Tibial nerve (tissue), 4 donors: Measurements from ENCODE around the gene HLCS. TPM values are rescaled to one million over a fixed set of nuclear protein-coding genes. Genes with fewer than 3 reads are reported as not detected.

Experiments used
- DNase-seq, 2 donors: peaks; one replicate each; pipeline ENCODE4 v3.0.0-alpha.2; 2019; ENCODE audit warnings: low spot score in 2 of 2
- H3K27ac ChIP-seq, 4 donors: fragments of 200-600 bp; sonication (generic) in 3 of 4; one replicate each; pipeline ENCODE4 v1.5.1; 2017 to 2019; ENCODE audit warnings: mild to moderate bottlenecking in 1 of 4
- H3K27me3 ChIP-seq, 2 donors: fragments of 200-600 bp; sonication (generic) in 1 of 2; one replicate each; pipeline versions ENCODE4 v1.5.1 to v1.6.0; 2017 to 2019
- H3K36me3 ChIP-seq, 3 donors: fragments of 200-600 bp; sonication (generic); one replicate each; pipeline ENCODE4 v1.5.1; 2018 to 2019
- H3K4me1 ChIP-seq, 4 donors: fragments of 200-600 bp; sonication (generic) in 3 of 4; one replicate each; pipeline ENCODE4 v1.5.1; 2017 to 2019
- H3K4me3 ChIP-seq, 4 donors: fragments of 200-600 bp; sonication (generic) in 3 of 4; one replicate each; pipeline ENCODE4 v1.5.1; 2017 to 2019; ENCODE audit warnings: mild to moderate bottlenecking in 1 of 4, moderate library complexity in 1 of 4
- H3K9me3 ChIP-seq, 4 donors: fragments of 200-600 bp; sonication (generic) in 3 of 4; one replicate each; pipeline ENCODE4 v1.5.1; 2017 to 2019
- CTCF ChIP-seq, 5 experiments: fragments of 200-600 bp in 3 of 5; fragments of 450-650 bp in 2 of 5; sonication (generic) in 3 of 5; IDR thresholded peaks; one replicate each; pipeline ENCODE4 v1.5.1; 2016 to 2019; ENCODE audit warnings: antibody characterized with exemption in 5 of 5, mild to moderate bottlenecking in 3 of 5, moderate library complexity in 2 of 5
- EP300 ChIP-seq, 2 donors: sonication (generic); formaldehyde crosslinking; IDR thresholded peaks; one replicate each; pipeline ENCODE4 v1.6.1; 2017; ENCODE audit warnings: antibody characterized with exemption in 2 of 2, mild to moderate bottlenecking in 1 of 2
- POLR2A ChIP-seq, 2 donors: fragments of 450-650 bp; IDR thresholded peaks; one replicate each; pipeline ENCODE4 v1.6.1; 2017; ENCODE audit warnings: antibody characterized with exemption in 2 of 2, mild to moderate bottlenecking in 2 of 2, moderate library complexity in 2 of 2
- WGBS, 2 donors: methylation state at CpG; one replicate each; pipeline ENCODE4 v1.1.5; 2018; 5-methylcytosine and 5-hydroxymethylcytosine counted together
- total RNA-seq, 4 donors: library from RNA; depleted of rRNA; stranded (reverse); fragments of >200 nt; gene quantifications; one replicate each; pipeline ENCODE4 v1.1.0, GENCODE V29; 2016

Gene HLCS
- total RNA-seq, 4 donors from 2014 or later = 14.4 to 19.0 (median 17.4) TPM

GRCh38 chr21:36733857-36734256 is 232.6 kb downstream of the HLCS start:
- no peak for DNase-seq
- TF ChIP-seq POLR2A (IDR thresholded peaks at IDR 0.05) (no peak), CTCF (IDR thresholded peaks at IDR 0.05) (no peak), EP300 (IDR thresholded peaks at IDR 0.05) (no peak)

DNA sequence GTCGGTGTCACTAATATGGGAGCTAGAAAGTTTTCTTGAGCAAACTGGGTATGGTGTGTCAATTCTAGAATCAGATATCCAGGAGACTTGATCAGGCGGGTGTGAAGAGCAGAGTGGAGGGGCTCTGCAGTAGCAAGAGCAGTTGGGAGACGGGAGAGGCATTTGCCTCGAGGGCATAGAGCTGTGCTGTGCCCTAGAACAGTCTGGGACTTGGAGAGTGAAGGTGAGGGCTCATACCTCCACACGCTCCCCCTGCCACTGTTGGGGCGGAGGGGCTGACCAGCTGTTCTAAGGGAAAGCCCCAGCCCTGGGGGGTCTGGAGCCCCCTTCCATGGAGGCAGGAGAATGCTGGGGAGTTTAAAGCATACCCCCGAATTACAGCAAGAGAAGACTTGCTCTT is 233.7 kb downstream of the HLCS start:
- H3K27ac ChIP-seq = no peak overlapping the region
- peaks cover 0 to 11% (median 0%) of the 10 kb centered on the region in 4 donors for H3K9me3 ChIP-seq
- no peak overlapping the region for H3K4me3 ChIP-seq
- no peaks in the 10 kb centered on the region for H3K4me1 ChIP-seq
- H3K36me3 ChIP-seq = no peaks in the 10 kb centered on the region
- H3K27me3 ChIP-seq = peaks cover 0 to 29% of the 10 kb centered on the region in 2 donors
- DNase-seq = no peak
- TF ChIP-seq POLR2A (IDR thresholded peaks at IDR 0.05) = no peak
- TF ChIP-seq CTCF (IDR thresholded peaks at IDR 0.05) = no peak
- no peak for TF ChIP-seq EP300 (IDR thresholded peaks at IDR 0.05)
- 85 to 86% methylated on average over 7 of the region's 7 CpGs for WGBS, 2 donors

More at GRCh38 chr21:36733857-36734256, 232.6 kb downstream of the HLCS start:
- no peak overlapping the region for H3K27ac ChIP-seq
- no peaks in the 10 kb centered on the region for H3K36me3 ChIP-seq
- H3K4me1 ChIP-seq = no peaks in the 10 kb centered on the region
- H3K27me3 ChIP-seq = peaks cover 0 to 29% of the 10 kb centered on the region in 2 donors
- H3K9me3 ChIP-seq = peaks cover 0 to 11% (median 0%) of the 10 kb centered on the region in 4 donors
- 85 to 96% methylated on average over 5 to 6 of the region's 6 CpGs for WGBS, 2 donors
- H3K4me3 ChIP-seq = no peak overlapping the region

GRCh38 chr21:36732217-36732616 is 234.3 kb downstream of the HLCS start:
- peaks cover 0 to 27% of the 10 kb centered on the region in 2 donors for H3K27me3 ChIP-seq
- WGBS, 2 donors = 77% methylated on average over 14 of the region's 14 CpGs

DNA sequence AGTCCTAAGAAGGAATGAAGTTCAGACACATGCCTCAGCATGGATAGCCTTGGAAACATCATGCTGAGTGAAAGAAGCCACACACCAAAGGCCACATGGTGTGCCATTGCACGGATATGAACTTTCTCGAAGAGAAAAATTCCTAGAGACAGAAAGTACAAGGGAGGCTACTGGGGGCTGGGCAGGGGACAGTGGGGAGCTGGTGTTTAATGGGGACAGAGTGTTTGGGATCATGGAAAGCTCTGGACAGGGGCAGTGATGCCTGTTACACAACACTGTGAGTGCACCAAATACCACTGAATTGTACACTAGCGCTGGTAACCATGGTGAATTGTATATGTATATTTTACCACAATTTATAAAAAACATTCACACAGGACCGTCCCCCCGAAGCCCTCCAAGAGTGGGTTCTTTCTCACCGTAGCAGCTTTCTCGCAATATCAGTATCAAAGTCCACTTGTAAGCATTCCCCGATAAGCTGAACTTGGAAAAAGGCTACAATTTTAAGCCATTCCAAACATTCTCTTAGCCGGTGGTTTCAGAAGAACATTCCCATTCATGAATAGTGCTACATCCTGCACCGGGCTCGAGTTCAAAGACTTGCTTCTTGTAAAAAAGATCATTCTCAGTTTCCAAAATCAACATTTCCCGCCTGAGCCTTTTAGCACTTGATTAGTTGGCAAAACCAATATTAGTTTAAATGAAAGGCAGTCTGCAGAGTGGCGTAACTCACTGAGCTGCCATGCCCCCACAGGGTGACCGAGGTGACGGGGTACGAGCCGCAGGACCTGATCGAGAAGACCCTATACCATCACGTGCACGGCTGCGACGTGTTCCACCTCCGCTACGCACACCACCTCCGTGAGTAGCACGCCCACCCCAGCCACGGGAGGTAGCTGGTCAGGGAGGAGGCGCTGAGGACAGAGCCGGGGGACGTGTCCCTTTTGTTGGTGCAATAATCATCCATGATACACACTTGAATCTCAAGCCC is 235.9 kb downstream of the HLCS start:
- TF ChIP-seq CTCF (IDR thresholded peaks at IDR 0.05) (no peak), POLR2A (IDR thresholded peaks at IDR 0.05) (no peak), EP300 (IDR thresholded peaks at IDR 0.05) (no peak)
- DNase-seq = no peak
- Histone ChIP-seq H3K27ac (no peak overlapping the region), H3K9me3 (peaks cover 0 to 11% (median 0%) of the 10 kb centered on the region in 4 donors), H3K27me3 (peaks cover 0 to 18% of the 10 kb centered on the region in 2 donors), H3K4me1 (no peaks in the 10 kb centered on the region), H3K4me3 (no peak overlapping the region), H3K36me3 (no peaks in the 10 kb centered on the region)
- WGBS, 2 donors = 63 to 74% methylated on average over 28 to 30 of the region's 30 CpGs

More at GRCh38 chr21:36732217-36732616, 234.3 kb downstream of the HLCS start:
- H3K9me3 ChIP-seq = peaks cover 0 to 11% (median 0%) of the 10 kb centered on the region in 4 donors
- no peak overlapping the region for H3K27ac ChIP-seq
- no peaks in the 10 kb centered on the region for H3K4me1 ChIP-seq
- DNase-seq = no peak
- H3K36me3 ChIP-seq = no peaks in the 10 kb centered on the region
- TF ChIP-seq CTCF (IDR thresholded peaks at IDR 0.05) = no peak
- TF ChIP-seq POLR2A (IDR thresholded peaks at IDR 0.05) = no peak
- TF ChIP-seq EP300 (IDR thresholded peaks at IDR 0.05) = no peak
- no peak overlapping the region for H3K4me3 ChIP-seq
